Mesenteric fat pad (tissue), 1 donor: ENCODE results near the gene RSAD1. TPM values are rescaled to one million over a fixed set of nuclear protein-coding genes. Genes with fewer than 3 reads are reported as not detected.

Source experiments
- total RNA-seq: library from RNA; stranded (reverse); fragmentation: NEBNext Ultra II Directional; extraction: Animal tissue kit (Norgen Biotek cat#: 25700); gene quantifications from one replicate; pipeline ENCODE4 v1.2.1, GENCODE V29; 2021
- donor health status: DM: yes; HTN: yes; CAD: no.

RSAD1 gene
- total RNA-seq, 1 donor from 2014 or later = 35.1 TPM

Other genes starting within 250 kb of the RSAD1 start
- gene TMEM92, start 204.4 kb upstream of the RSAD1 start, total RNA-seq = not detected
- 14.4 TPM for gene XYLT2, start 132.7 kb upstream of the RSAD1 start, total RNA-seq
- 51.5 TPM for gene MRPL27, start 105.7 kb upstream of the RSAD1 start, total RNA-seq
- not detected for gene EME1, start 105.6 kb upstream of the RSAD1 start, total RNA-seq
- 126 TPM for gene LRRC59, start 81.3 kb upstream of the RSAD1 start, total RNA-seq
- 148 TPM for gene ACSF2, start 52.6 kb upstream of the RSAD1 start, total RNA-seq
- 0.39 TPM for gene CHAD, start 10.0 kb upstream of the RSAD1 start, total RNA-seq
- 0.61 TPM for gene MYCBPAP, start 29.6 kb downstream of the RSAD1 start, total RNA-seq
- gene EPN3, start 53.9 kb downstream of the RSAD1 start, total RNA-seq = not detected
- 22.3 TPM for gene SPATA20, start 68.3 kb downstream of the RSAD1 start, total RNA-seq
- 0.58 TPM for gene CACNA1G, start 81.9 kb downstream of the RSAD1 start, total RNA-seq
- gene ABCC3, start 156.0 kb downstream of the RSAD1 start, total RNA-seq = 52.8 TPM
- 92.0 TPM for gene ANKRD40, start 229.1 kb downstream of the RSAD1 start, total RNA-seq
- 78.6 TPM for gene LUC7L3, start 240.7 kb downstream of the RSAD1 start, total RNA-seq